GM23248 (cell line): ENCODE measurements around the gene ATP10D. TPM values are rescaled to one million over a fixed set of nuclear protein-coding genes. Genes with fewer than 3 reads are reported as not detected.

Experiments
- DNase-seq: peaks from one replicate; pipeline ENCODE4 v3.0.0-alpha.2; 2015
- H2AFZ ChIP-seq: fragments of 200-600 bp; sonication (generic); 2 replicates; pipeline ENCODE4 v1.6.1; 2016; ENCODE audit warnings: antibody characterized with exemption
- H3F3A ChIP-seq: fragments of 200-600 bp; sonication (generic); 2 replicates; pipeline ENCODE4 v1.6.1; 2016; ENCODE audit warnings: mild to moderate bottlenecking, antibody characterized with exemption, mixed run types; ENCODE audit not compliant: insufficient read depth
- H3K27ac ChIP-seq: fragments of 200-600 bp; sonication (generic); 2 replicates; pipeline ENCODE4 v1.5.1; 2016; ENCODE audit warnings: mild to moderate bottlenecking
- H3K27me3 ChIP-seq: fragments of 200-600 bp; sonication (generic); replicated peaks from 2 replicates; pipeline ENCODE4 v1.6.1; 2016; ENCODE audit warnings: mild to moderate bottlenecking; ENCODE audit not compliant: insufficient read depth
- H3K36me3 ChIP-seq: fragments of 200-600 bp; sonication (generic); 2 replicates; pipeline ENCODE4 v1.6.1; 2016; ENCODE audit warnings: low read depth, mild to moderate bottlenecking
- H3K4me1 ChIP-seq: fragments of 200-600 bp; sonication (generic); 2 replicates; pipeline ENCODE4 v1.6.1; 2016; ENCODE audit warnings: mild to moderate bottlenecking; ENCODE audit not compliant: insufficient read depth
- H3K4me2 ChIP-seq: fragments of 200-600 bp; sonication (generic); one replicate; pipeline ENCODE4 v1.6.1; 2016; ENCODE audit warnings: mild to moderate bottlenecking; ENCODE audit not compliant: unreplicated experiment
- H3K4me3 ChIP-seq: fragments of 200-600 bp; sonication (generic); 2 replicates; pipeline ENCODE4 v1.5.1; 2016; ENCODE audit warnings: mild to moderate bottlenecking
- H3K79me2 ChIP-seq: fragments of 200-600 bp; sonication (generic); 2 replicates; pipeline ENCODE4 v1.6.1; 2016; ENCODE audit warnings: mild to moderate bottlenecking; ENCODE audit not compliant: insufficient read depth
- H3K9ac ChIP-seq: fragments of 200-600 bp; sonication (generic); 2 replicates; pipeline ENCODE4 v1.6.1; 2016; ENCODE audit warnings: mild to moderate bottlenecking
- H3K9me2 ChIP-seq: fragments of 200-600 bp; sonication (generic); 2 replicates; pipeline ENCODE4 v1.6.1; 2016; ENCODE audit warnings: mixed run types, mild to moderate bottlenecking, moderate library complexity; ENCODE audit not compliant: insufficient read depth
- H3K9me3 ChIP-seq: fragments of 200-600 bp; sonication (generic); one replicate; pipeline ENCODE4 v1.6.1; 2017; ENCODE audit warnings: low read depth
- H4K20me1 ChIP-seq: fragments of 200-600 bp; sonication (generic); 2 replicates; pipeline ENCODE4 v1.6.0; 2016; ENCODE audit not compliant: insufficient read depth
- EZH2 ChIP-seq: fragments of 200-600 bp; sonication (generic); IDR thresholded peaks from 2 replicates; pipeline ENCODE4 v1.6.1; 2018; ENCODE audit warnings: antibody characterized with exemption, mild to moderate bottlenecking; ENCODE audit not compliant: insufficient read depth, poor library complexity, severe bottlenecking
- EZH2phosphoT487 ChIP-seq: fragments of 200-600 bp; sonication (generic); IDR thresholded peaks from 2 replicates; pipeline ENCODE4 v1.6.1; 2018; ENCODE audit warnings: antibody characterized with exemption, moderate library complexity, mild to moderate bottlenecking, low read depth; ENCODE audit not compliant: insufficient read depth
- WGBS, 2 experiments: methylation state at CpG; one replicate each; pipeline ENCODE4 v1.1.6; 2015 to 2017; ENCODE audit warnings: low lambda C conversion rate in 2 of 2, low coverage in 1 of 2; ENCODE audit errors: missing lambda C conversion rate in 2 of 2; 5-methylcytosine and 5-hydroxymethylcytosine counted together
- in situ Hi-C: fragments of 300-500 bp; cut with MboI; formaldehyde crosslinking; loops from 2 replicates; pipeline ENCODE4 v1.15.0; 2020
- polyA plus RNA-seq: library from polyadenylated mRNA; unstranded; fragments of >200 nt; fragmentation: Nextera tagmentation; extraction: Ambion mirVana; gene quantifications from 2 replicates; pipeline ENCODE4 v1.2.1, GENCODE V29; 2016
- total RNA-seq: library from RNA; depleted of rRNA; stranded (reverse); fragments of >200 nt; shearing (Covaris generic); gene quantifications from 2 replicates; pipeline ENCODE4 v1.2.3, GENCODE V29; 2014

Gene ATP10D
- total and polyA plus RNA-seq, 2 experiments from 2014 or later = 34.9 to 45.4 TPM

- Histone ChIP-seq H4K20me1 (no peaks in the 10 kb centered on the region), H3K27ac (peak overlapping the region; percentile 14), H3K27me3 (no peaks in the 10 kb centered on the region), H3K4me2 (peak overlapping the region; percentile 65), H3K9me3 (no peaks in the 10 kb centered on the region), H3K4me3 (peak overlapping the region; percentile 36; the same call in 1 of the 2 replicates), H3K36me3 (no peaks in the 10 kb centered on the region), H3F3A (peaks cover 15% of the 10 kb centered on the region), H3K4me1 (peaks cover 31% of the 10 kb centered on the region), H2AFZ (no peak overlapping the region), H3K79me2 (no peaks in the 10 kb centered on the region), H3K9ac (no peak overlapping the region), H3K9me2 (0 out of 2 replicates have a peak, but pooled peaks cover 7% of the 10 kb centered on the region)
- in situ Hi-C loops = no loop called here
- 81 to 82% methylated on average over 6 of the region's 6 CpGs for WGBS, 2 experiments
- TF ChIP-seq EZH2phosphoT487 (no peak), EZH2 (no peak)
- peak; percentile 59 for DNase-seq
Measured at GRCh38 chr4:47468706-47469365, 16.2 kb upstream of the ATP10D start.

GRCh38 chr4:47469951-47470350, 15.1 kb upstream of the ATP10D start:
- Histone ChIP-seq H3K4me2 (peak overlapping the region; percentile 10), H3K9ac (no peak overlapping the region), H3K79me2 (no peaks in the 10 kb centered on the region), H3K27ac (peak overlapping the region; percentile 14), H3K4me3 (no peak overlapping the region), H4K20me1 (no peaks in the 10 kb centered on the region), H3K36me3 (no peaks in the 10 kb centered on the region), H3F3A (peaks cover 15% of the 10 kb centered on the region), H3K9me3 (no peaks in the 10 kb centered on the region), H3K27me3 (no peaks in the 10 kb centered on the region), H3K4me1 (peaks cover 28% of the 10 kb centered on the region), H2AFZ (0 out of 2 replicates have a peak overlapping the region, but pooled peaks have one; percentile 8), H3K9me2 (0 out of 2 replicates have a peak, but pooled peaks cover 7% of the 10 kb centered on the region)
- in situ Hi-C loops = no loop called here
- DNase-seq = peak; percentile 62
- WGBS, 2 experiments = 78 to 79% methylated on average over 3 of the region's 3 CpGs
- TF ChIP-seq EZH2 (no peak), EZH2phosphoT487 (no peak)

GRCh38 chr4:47471064-47471463, 14.0 kb upstream of the ATP10D start:
- no peak overlapping the region for H3K4me3 ChIP-seq
- H3K9ac ChIP-seq = no peak overlapping the region
- no peaks in the 10 kb centered on the region for H3K27me3 ChIP-seq
- WGBS, 2 experiments = 63 to 68% methylated on average over 4 of the region's 4 CpGs
- no peaks in the 10 kb centered on the region for H3K36me3 ChIP-seq
- no peak overlapping the region for H3K27ac ChIP-seq
- DNase-seq = no peak
- in situ Hi-C loops = no loop called here
- TF ChIP-seq EZH2 = no peak
- H3K9me3 ChIP-seq = no peaks in the 10 kb centered on the region
- H3K4me2 ChIP-seq = no peak overlapping the region
- H4K20me1 ChIP-seq = no peaks in the 10 kb centered on the region
- 0 out of 2 replicates have a peak, but pooled peaks cover 7% of the 10 kb centered on the region for H3K9me2 ChIP-seq
- peaks cover 28% of the 10 kb centered on the region for H3K4me1 ChIP-seq
- no peak overlapping the region; the same call in 1 of the 2 replicates for H2AFZ ChIP-seq
- no peaks in the 10 kb centered on the region for H3K79me2 ChIP-seq
- peaks cover 15% of the 10 kb centered on the region for H3F3A ChIP-seq

- Histone ChIP-seq H3K9ac (no peak overlapping the region), H3K9me3 (no peaks in the 10 kb centered on the region), H3K4me3 (no peak overlapping the region), H3K4me2 (no peak overlapping the region), H3K27ac (no peak overlapping the region), H4K20me1 (no peaks in the 10 kb centered on the region), H3K79me2 (no peaks in the 10 kb centered on the region), H3K4me1 (peaks cover 28% of the 10 kb centered on the region), H2AFZ (no peak overlapping the region), H3K9me2 (0 out of 2 replicates have a peak, but pooled peaks cover 7% of the 10 kb centered on the region), H3F3A (peaks cover 15% of the 10 kb centered on the region), H3K27me3 (no peaks in the 10 kb centered on the region), H3K36me3 (no peaks in the 10 kb centered on the region)
- in situ Hi-C loops = no loop called here
- no peak for DNase-seq
- TF ChIP-seq EZH2phosphoT487 (no peak), EZH2 (no peak)
- 94 to 96% methylated on average over 2 of the region's 2 CpGs for WGBS, 2 experiments
Measured at GRCh38 chr4:47471591-47471990, 13.5 kb upstream of the ATP10D start.
